ENCODE results near the gene SLC26A1.

Gene SLC26A1, protein sequence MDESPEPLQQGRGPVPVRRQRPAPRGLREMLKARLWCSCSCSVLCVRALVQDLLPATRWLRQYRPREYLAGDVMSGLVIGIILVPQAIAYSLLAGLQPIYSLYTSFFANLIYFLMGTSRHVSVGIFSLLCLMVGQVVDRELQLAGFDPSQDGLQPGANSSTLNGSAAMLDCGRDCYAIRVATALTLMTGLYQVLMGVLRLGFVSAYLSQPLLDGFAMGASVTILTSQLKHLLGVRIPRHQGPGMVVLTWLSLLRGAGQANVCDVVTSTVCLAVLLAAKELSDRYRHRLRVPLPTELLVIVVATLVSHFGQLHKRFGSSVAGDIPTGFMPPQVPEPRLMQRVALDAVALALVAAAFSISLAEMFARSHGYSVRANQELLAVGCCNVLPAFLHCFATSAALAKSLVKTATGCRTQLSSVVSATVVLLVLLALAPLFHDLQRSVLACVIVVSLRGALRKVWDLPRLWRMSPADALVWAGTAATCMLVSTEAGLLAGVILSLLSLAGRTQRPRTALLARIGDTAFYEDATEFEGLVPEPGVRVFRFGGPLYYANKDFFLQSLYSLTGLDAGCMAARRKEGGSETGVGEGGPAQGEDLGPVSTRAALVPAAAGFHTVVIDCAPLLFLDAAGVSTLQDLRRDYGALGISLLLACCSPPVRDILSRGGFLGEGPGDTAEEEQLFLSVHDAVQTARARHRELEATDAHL

DNA sequence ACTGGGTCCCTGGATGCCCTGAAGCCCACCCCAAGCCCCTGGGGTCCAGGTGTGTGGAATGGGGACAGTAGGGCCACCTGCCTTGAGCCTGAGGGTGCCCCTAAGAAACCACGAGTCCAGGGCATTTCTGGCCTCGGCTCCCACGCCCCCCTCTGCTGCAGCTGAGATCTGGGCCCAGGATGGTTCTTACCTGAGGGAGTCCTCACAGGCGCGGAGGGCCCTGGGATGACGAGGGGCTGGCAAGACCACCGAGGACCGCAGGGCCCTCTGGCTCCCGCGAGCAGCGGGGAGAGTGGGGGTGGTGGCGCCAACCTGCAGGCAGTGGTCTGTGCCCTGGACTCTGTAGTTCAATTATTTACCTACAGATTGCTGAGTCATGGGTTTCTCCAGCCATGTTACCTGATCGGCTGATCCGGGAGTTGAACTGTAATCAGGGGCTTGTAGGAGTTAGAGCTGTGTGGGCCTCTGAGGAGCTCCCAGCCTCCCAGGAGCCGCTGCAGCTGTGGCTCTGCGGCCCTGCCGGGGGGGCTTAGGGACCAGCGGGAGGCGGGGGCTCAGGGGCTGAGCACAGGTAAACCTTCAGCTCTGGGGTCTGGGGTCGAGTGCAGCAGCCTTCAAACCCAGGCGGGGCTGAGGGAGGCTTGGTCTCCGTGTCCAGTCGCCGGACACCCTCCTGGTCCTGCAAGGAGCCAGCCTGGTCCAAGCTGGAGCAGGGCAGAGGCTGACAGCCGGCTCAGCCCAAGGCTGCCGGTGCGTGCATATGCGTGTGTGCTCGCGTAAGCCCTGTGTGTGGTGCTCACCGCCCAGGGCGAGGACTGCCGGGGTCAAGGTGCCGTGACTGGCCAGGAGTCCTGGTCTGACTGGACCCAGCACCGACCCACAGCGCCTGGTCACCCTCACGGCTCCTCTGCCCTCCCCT is at the start of gene SLC26A1:
Gene SLC26A1 (minus strand): TSS at position 294 of the 919 bp plus-strand sequence. CDS start 1,701 bp downstream, outside the sequence.
- DNase-seq, result no peak

DNA sequence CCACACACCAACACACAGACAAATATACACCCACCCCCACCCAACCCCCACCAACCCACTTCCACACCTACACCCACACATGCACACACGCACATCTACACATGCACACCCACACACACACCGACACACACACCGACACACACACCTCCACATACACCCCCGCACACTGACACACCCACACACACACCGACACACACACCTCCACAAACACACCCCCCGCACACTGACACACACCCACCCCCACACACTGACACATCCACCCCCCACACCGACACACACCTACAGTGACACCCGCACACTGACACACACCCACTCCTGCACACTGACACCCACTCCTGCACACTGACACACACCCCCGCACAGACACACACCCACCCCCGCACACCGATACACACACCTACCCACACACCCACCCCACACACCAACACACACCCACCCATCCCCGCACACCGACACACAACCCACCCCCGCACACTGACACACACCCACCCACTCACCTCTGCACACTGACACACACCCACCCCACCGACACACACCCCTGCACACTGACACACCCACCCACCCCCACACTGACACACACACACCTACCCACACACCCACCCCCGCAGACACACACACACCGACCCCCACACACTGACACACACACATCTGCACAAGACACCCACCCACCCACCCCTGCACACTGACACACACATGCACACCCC is 49.3 kb upstream of the SLC26A1 start:
- no peak for DNase-seq

DNA sequence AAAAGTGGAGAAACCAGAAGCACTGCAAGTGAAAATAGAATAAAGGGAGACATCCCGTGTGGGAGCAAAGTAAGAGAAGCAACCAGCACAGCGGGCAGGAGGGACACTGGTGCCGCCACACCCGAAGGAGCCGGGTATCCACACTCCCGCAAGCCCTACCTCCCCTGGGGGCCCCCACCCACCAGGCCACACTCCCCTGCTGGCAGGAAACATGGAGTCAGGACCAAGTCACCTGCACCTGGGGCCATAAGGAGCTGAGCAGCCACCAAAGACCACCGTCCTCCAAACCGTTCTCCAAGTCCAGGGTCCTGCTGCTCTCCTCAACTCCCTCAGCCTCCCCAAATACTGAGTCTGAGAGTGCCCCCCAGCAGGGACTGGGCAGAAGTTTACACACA is 48.7 kb upstream of the SLC26A1 start:
- no peak for DNase-seq

DNA sequence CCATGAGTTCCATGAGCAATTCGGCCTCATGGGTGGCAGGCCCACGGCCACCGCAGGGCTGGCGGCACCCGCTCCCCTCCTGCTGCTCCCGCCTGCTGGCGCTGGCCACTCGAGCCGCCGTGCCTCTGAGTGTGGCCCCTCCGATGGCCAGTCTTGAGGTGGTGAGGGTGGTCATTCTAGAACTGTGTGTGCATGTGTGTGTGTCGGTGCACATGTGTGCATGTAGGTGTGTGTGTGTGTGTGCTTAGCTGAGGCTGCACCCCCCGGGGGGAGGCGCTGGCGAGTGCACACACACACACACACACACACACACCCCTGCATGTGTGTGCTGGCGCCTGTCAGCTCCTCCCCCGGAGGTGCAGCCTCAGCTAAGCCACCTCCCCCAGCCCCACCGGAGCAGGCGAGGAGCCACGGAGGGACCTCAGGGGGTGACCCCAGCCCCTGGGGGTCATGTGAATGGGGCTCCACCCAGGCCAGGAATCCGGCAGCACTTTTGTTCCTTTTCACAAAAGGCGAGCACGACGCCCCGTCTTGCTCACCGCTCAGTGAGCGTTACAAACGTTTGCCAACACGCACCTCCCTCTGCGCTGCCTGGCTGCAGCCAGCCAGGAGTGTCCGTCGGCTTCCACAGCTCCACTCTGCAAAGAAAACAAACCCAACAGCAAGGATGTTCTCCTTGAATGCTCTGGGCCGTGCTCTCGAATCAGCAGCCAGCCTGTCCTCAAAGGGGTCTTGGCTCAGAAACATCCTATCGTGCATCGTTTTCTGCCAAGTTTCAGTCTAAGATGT is 48.1 kb upstream of the SLC26A1 start:
- no peak for DNase-seq

DNA sequence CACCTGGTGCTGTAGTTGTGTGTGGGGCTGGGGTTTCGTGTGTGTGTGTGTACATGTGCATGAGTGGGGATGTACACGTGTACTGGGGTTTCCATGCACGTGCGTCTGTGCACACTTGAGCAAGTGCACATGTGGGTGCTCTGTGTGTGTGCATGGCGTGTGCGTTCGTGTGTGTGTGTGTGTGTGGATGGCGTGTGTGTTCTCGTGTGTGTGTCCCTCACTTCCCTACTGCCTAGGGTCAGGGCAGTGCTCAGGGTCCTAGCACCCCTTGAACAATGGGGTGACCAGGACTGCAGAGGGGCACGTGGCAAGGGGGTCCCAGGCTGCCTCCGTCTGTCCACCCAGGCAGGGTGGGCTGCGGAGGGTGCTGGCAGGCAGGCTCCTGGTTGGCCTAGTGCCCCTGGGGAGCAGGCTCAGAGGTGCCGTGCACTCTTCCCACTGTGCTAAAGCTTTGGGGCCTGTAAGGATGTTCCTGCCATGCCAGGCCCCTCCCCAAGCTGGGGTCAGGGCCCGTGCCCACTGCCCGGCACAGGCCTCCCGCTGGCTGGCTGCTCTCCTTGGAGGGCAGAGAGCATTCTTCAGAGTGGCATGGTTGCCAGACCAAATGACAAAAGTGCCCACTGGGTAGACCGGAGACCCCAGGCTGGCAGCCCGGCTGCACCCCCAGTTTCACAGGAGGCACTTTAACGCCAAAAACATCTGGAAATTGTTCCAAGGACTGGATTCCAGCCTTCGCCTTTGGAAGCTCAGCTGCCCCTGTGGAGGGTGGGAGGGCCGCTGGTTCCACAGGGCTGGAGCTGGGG is 47.3 kb upstream of the SLC26A1 start:
- no peak for DNase-seq

DNA sequence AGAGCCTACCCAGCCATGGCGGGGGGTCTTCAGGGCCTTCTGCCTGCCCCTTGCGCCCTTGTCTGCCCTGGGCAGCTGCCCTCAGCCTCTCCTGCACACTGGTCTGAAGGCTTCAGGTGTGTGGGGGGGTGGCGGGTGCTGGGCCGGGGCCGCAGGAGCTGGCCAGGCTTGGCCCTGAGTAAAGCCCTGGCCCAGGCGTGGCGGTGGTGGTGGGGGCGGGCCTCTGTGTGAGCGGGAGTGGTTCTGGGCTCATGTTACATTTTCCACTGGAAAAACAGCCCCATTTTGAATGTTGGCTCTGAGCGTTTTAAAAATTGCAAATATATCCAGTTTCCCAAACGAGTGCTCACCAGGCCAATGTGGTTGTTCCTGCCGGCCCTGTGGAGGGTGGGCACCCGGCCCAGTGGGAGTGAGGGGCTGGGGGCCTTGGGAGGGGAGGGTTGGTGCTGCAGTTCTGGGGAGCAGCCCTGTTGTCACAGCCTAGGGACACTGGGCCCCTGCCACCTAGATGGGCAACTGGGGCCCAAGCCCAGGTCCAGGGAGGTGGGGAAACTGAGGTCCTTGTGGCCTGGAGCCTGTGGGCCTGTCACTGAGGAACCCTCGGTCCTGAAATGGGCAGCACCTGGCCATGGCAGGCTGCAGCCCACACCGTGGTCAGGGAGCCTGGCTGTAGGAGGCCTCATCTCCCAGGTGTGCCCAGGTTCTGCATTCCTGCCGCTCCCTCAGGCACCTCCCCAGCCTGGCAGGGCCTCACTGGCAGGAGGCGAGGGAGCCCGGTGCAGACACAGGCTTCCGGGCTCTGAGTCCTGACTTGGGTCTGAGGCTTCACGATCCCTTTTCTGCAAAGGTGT is 46.5 kb upstream of the SLC26A1 start:
- DNase-seq, result no peak

DNA sequence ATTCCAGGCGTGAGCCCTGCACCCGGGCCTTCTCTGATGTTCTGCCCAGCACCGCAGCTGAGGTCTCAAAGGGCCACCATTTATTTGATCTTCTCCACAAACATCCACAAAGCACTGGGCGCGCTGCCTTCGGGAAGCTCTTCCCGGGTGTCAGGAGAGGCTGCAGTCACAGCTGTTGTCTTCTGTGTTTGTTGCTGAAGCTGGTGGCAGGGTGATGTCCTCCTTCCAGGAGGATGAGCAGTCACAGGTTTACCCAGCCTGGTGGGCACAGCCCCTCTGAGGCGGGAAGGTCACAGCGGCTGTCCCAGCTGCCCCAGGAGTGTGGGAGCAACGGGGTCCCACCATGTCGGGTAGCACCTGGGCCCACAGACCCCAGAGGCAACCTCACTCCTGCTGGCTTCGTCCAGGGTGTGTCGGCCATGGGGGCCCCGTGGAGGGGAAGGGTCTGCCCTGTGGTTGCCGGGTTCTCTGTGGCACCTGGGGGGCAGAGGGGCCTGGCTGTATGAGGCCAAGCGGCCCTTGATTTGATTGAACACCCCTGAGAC is 45.8 kb upstream of the SLC26A1 start:
- DNase-seq, result no peak

DNA sequence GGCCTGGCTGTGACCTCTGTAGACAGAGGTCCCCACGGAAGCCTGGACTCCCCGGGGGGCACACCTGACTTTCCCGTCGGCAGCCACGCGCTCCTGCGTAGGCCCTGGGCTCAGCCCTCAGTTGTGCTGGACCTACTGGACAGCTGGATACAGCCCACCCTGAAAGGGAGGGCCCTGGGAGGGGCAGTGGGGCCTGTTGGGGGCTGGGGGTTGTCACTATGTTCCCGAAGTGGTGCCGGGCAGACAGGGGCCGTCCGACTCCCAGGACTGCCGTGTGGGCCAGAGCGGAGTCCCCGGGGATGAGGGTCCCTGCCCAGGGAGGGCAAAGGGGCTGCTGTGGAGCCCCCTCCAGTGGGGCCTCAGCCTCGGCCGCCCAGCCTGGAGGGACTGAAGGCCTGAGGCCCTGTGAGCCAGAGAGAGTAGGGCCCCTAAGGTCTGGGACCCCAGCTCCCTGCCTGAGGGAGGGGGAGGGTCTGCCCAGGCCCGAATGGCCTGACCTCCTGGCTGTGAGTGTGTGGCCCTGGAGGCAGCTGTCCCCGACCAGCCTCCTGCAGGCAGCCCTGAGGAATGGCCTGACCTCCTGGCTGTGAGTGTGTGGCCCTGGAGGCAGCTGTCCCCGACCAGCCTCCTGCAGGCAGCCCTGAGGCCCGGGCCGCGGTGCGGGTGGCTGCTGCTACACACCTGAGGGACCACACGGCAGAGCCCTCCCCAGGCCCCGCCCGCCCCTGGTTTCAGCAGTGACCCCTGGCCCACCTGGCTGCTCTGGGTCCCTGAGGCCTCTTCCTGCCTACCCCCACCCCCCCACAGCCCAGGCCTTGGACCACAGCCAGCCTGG is 44.0 kb upstream of the SLC26A1 start:
- no peak for DNase-seq

DNA sequence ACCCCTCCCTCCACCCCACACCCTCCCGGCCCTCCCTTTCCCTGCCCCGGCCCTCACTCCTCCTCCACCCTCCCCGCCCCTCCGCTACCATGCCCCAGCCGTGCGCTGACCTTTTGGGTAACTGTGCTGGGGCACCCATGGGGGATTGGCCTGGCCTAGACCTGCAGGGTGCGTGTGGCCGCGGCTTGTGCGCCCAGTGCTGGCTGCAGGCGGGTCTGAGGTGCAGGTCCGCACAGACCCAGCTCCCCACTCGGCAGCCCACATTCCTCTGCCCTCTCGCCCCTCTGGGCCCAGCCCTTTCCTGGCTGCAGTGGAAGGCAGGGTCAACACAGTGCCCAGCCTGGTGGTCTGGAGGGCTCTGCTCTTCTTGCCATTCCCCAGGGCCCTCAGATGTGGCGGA is 42.9 kb upstream of the SLC26A1 start:
- DNase-seq, result no peak

DNA sequence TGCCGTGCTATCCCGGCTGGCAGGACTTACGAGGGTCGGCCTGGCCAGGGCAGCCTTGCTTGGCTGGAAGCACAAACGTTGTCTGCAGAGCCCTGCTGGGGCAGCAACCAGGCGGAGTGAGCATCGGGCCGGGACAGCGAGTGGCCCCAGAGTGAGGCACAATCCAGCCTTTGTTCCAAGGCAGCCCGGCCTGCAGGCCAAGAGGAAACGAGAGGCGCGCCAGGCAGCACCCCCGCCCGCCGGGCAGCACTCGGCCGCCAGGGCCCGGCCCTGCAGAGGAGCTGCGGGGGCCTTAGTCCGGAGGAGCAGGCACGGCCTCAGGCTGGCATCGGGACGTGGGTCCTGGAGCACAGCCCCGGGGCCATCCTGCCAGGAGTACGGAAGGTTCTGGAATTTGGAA is 42.3 kb upstream of the SLC26A1 start:
- DNase-seq, result no peak

DNA sequence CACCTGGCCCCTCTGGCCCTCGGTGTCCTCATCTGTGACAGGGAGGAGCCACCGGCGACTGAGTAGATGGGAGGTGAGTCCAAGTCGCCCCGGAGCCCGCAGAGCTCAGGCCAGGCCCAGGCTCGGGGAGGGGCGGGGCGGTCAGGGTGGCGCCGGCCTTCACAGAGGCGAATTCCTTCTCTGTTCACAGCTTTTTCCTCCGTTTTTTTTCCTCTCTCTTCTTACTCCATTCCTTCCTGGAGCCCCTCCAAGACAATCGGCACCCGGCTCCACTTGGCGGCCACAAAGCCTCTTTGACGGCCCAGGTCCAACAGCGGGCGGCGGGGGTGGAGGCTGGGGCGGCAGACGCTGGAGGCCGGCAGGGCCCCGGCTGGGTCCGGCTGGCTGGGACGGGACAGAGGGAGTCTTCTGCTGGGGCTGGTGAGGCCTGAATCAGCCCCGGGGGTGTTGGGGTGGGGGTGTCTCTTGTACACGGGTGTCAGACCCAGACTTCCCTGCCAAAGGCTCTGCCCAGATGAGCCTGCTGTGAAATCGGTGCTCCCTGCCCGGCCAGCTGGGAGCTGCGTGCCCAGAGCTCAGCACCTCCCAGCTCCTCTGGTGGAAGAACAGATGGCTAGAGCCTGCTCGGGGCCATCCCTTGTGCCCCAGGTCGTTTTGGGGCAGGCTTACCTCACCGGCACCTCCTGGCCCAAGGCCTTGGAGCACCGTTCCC is 40.8 kb upstream of the SLC26A1 start:
- DNase-seq, result no peak

DNA sequence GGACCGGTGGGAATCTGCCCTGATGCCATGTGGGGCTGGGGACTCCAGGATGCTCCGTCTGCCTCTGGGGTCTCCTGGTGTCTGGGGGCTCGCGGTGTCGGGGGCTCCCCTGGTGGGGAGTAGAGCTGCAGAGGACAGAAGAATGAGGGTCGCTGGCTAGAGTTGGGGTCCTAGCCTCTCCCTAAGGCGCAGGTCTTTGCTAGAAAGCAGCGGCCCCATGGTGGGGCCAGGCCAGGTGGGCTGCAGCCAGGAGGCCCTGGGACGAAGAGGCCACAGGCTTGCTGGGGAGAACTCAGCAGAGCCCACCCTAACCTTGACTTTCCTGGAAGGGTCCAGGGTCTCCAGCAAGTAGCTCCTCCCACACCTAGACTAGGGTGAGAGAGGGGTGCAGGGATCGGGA is 39.7 kb upstream of the SLC26A1 start:
- no peak for DNase-seq

DNA sequence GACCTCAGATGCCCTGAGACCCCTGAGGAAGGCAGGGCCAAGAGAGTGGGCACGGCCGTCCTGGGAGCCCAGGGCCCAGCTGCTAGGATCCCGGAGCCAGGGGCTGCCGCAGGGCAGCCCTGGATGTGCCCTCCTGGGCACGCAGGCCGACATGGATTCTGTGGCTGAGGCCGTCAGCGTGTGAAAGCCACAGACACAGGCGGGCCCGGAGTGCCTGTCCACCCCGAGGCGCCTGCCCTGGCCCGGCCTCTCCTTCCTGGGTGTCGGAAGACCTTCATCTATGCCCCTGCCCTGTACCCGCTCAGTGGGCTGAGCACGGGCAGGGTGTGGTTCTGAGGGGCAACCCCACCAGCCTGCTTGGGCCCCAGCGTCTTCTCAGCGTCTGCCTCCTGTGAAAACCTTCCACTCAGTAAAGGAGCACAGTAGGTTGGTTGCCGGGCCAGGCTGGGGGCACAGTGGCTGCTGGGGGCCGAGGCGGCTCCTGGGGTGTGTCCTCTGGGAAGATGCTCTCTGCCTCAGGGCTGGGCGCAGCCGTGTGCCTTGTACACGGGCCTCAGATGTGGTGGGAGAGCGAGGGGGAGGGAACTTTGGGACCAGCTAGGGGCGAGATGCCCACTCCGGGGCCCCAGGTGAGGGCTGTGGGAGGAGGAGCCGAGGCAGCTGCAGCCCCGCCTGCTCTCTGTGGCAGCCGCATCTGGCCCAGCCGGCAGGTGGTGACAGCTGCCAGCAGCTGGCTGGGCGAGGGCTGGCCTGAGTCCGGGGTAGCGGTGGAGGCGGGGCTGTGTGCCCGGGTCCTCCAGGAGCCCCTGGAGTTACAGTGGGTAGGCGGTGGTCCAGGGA is 39.0 kb upstream of the SLC26A1 start:
- DNase-seq, result no peak

DNA sequence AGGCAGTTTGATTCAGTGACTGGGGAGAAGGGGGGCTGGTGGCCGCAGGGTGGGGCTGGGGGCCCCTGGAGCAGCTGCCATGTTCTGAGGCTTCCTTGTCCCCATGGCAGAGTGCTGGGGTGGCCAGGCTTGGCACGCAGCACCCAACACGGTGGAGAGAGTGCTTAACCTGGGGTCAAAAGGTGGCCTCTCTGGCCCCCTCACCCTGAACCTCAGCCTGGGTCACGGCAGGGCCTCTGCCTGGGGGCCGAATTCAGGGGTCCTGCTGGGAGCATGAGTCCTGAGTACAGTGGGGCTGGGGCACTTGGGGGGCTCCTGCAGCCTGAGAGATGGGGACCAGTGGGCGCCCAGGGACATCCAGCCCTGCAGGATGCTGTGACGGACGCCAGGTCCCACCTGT is 38.1 kb upstream of the SLC26A1 start:
- DNase-seq, result no peak

DNA sequence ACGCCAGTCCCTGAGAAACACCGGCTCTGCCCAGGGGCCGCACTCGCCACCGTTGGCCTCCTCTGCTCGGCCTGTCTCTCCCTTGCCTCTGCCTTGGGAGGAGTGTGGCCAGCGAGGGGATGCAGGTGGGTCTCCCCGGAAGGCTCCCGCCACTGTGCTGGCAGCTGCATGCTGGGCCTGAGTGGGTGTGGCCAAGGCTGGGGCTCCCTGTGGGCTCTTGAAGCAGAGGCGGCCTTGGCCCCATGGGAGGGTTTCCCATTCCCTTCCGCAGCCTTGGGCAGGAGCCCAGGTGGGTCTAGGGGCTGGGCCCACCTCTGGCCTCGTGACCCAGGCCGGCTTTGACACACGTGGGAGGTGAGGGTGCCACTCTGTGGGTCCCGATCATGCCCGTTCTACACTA is 37.4 kb upstream of the SLC26A1 start:
- no peak for DNase-seq

DNA sequence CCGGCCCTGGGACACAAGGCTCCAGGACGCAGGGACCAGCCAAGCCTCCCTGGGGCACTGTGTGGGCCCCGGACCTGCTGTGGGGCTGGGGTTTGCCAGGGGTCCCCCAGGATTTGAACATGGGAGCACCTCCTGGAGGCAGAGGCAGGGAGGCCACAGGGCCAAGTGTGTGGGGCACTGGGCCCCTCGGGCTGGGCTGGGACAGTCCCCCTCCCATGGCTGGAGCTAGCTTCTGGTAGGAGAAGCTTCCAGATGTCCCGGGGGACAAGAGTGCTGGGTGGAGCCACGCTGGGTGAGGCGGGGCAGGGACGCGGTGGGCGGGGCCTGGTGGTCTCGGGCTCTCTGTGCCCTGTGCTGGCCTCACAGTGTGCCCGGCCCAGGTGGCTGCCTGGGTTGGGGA is 36.8 kb upstream of the SLC26A1 start:
- DNase-seq, result no peak

DNA sequence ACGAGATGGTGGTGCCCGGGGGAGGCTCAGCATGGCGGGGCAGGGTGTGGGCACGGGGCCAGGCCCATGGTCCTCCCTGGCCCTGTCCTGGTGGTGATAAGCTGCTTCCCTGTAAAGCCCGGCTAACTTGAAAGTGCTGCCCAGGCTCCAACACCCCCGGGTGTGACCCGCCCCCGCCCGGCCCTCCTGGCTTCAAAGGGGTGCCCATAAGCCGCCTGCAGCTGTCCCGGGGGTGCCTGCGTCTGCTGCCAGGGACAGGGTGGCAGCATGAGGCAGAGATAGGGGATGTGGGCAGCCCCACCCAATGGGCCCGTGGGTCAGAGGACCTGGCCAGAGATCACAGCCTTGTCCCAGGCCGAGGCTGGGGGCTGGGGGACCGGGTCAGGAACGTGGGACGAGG is 36.3 kb upstream of the SLC26A1 start:
- DNase-seq, result no peak

Measured in activated naive CD4-positive, alpha-beta T cell (primary cell).